Upper lobe of left lung (tissue), 4 donors: ENCODE results near the gene NSMCE1.

Experiments
- CTCF ChIP-seq, 6 experiments: fragments of 450-650 bp in 4 of 6; fragments of 200-600 bp in 2 of 6; sonication (generic) in 2 of 6; IDR thresholded peaks; one replicate each; pipeline ENCODE4 v1.5.1; 2016 to 2019; ENCODE audit warnings: antibody characterized with exemption in 6 of 6
- EP300 ChIP-seq, 4 donors: sonication (generic); formaldehyde crosslinking; IDR thresholded peaks; one replicate each; pipeline ENCODE4 v1.5.1; 2017; ENCODE audit warnings: antibody characterized with exemption in 4 of 4, control low read depth in 2 of 4
- POLR2A ChIP-seq, 4 donors: fragments of 450-650 bp; IDR thresholded peaks; one replicate each; pipeline ENCODE4 v1.5.1; 2016 to 2017; ENCODE audit warnings: antibody characterized with exemption in 4 of 4, mild to moderate bottlenecking in 2 of 4
- POLR2AphosphoS5 ChIP-seq, 2 donors: sonication (generic); formaldehyde crosslinking; IDR thresholded peaks; one replicate each; pipeline ENCODE4 v1.5.1; 2017; ENCODE audit warnings: antibody characterized with exemption in 2 of 2

GRCh38 chr16:27189335-27189972 is 79.1 kb downstream of the NSMCE1 start:
- TF ChIP-seq CTCF (IDR thresholded peaks at IDR 0.05) (no peak), POLR2A (IDR thresholded peaks at IDR 0.05) (no peak), EP300 (IDR thresholded peaks at IDR 0.05) (no peak), POLR2AphosphoS5 (IDR thresholded peaks at IDR 0.05) (no peak)
